Right lobe of liver (tissue), 6 donors: Measurements from ENCODE around the gene STOX2. TPM values are rescaled to one million over a fixed set of nuclear protein-coding genes. Genes with fewer than 3 reads are reported as not detected.
"Not testable (repeated sequence)": the region's sequence is repeated elsewhere in the genome, so short reads cannot be mapped to it uniquely, and the experiment has no call there.

Experiments used
- ATAC-seq, 4 donors: fragments of 200-7000 bp; cut with Tn5 transposase; one replicate each; pipeline ENCODE4 v1.9.1; 2020; ENCODE audit warnings: mild to moderate bottlenecking in 4 of 4, moderate library complexity in 4 of 4
- DNase-seq, 3 donors: peaks; one replicate each; pipeline ENCODE4 v3.0.0-alpha.2; 2020
- H3K27ac ChIP-seq, 3 donors: fragments of 200-600 bp; one replicate each; pipeline ENCODE4 v1.8.0; 2022
- H3K27me3 ChIP-seq, 2 donors: fragments of 200-600 bp; one replicate each; pipeline ENCODE4 v1.8.0; 2022
- H3K36me3 ChIP-seq, 4 donors: fragments of 200-600 bp; sonication (generic) in 1 of 4; one replicate each; pipeline versions ENCODE4 v1.5.1 to v1.8.0; 2017 to 2022; ENCODE audit warnings: control low read depth in 1 of 4
- H3K4me1 ChIP-seq, 4 donors: fragments of 200-600 bp; sonication (generic) in 1 of 4; one replicate each; pipeline versions ENCODE4 v1.5.1 to v1.8.0; 2017 to 2022; ENCODE audit warnings: control low read depth in 1 of 4
- H3K4me3 ChIP-seq, 3 donors: fragments of 200-600 bp; one replicate each; pipeline ENCODE4 v1.8.0; 2022
- H3K9me3 ChIP-seq, 4 donors: fragments of 200-600 bp; sonication (generic) in 1 of 4; one replicate each; pipeline versions ENCODE4 v1.5.1 to v1.8.0; 2017 to 2022; ENCODE audit warnings: control low read depth in 1 of 4
- CTCF ChIP-seq, 4 donors: fragments of 200-600 bp in 3 of 4; fragments of 450-650 bp in 1 of 4; IDR thresholded peaks; one replicate each; pipeline versions ENCODE4 v1.5.1 to v1.8.0; 2016 to 2022; ENCODE audit warnings: antibody characterized with exemption in 4 of 4, mild to moderate bottlenecking in 2 of 4
- POLR2A ChIP-seq: fragments of 450-650 bp; IDR thresholded peaks from one replicate; pipeline ENCODE4 v1.6.1; 2017; ENCODE audit warnings: antibody characterized with exemption, mild to moderate bottlenecking
- whole genome bisulfite sequencing: methylation state at CpG from one replicate; pipeline ENCODE4 v1.1.6; 2018; ENCODE audit warnings: low coverage, low lambda C conversion rate; ENCODE audit not compliant: insufficient coverage; ENCODE audit errors: missing lambda C conversion rate; 5-methylcytosine and 5-hydroxymethylcytosine counted together
- intact Hi-C, 2 donors: fragments of 100-400 bp; cut with DNase I; formaldehyde crosslinking; loops; one replicate each; pipeline versions ENCODE4 v1.11.2 to v1.14.1; 2022
- total RNA-seq, 6 experiments: library from RNA; depleted of rRNA in 2 of 6; stranded (reverse); fragments of >200 nt in 2 of 6; fragmentation: NEBNext Ultra II Directional in 3 of 6; extraction: Animal tissue kit (Norgen Biotek cat#: 25700) in 3 of 6; gene quantifications; one replicate each; pipeline versions ENCODE4 v1.1.0 to v1.2.4, GENCODE V29; 2016 to 2023
- donor health status: DM: no; HTN: yes; CAD: no.
- donor health status: DM: no; HTN: no; CAD: no.
- donor health status: DM: no; HTN: no; CAD: no.
- donor health status: DM: no; HTN: yes; CAD: no.
- donor health status: DM: no; HTN: yes; CAD: no.

Gene STOX2
- total RNA-seq, 6 experiments from 2014 or later: 1.9 to 5.1 (median 3.2) TPM

DNA sequence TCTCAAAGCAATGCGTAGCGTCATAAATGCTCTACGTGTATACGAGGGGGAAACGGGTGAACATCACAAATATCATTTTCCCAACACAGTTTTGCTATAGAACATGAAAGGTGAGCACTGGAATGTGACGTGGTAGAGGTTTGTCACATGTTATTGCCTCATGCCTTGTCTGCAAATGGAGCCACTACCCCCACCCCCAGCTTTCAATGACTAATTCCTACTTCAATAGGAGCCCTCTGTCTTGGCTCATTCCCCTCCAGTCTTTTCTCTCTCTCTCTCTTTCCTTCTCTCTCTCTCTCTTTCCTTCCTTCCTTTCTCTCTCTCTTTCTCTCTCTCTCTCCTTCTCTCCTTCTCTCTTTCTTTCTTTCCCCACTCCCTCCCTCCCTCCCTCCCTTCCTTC lies 127.0 kb downstream of the STOX2 start:
- Histone ChIP-seq H3K4me1 (no peaks in the 10 kb centered on the region), H3K27ac (no peak overlapping the region), H3K4me3 (no peak overlapping the region), H3K27me3 (no peaks in the 10 kb centered on the region), H3K9me3 (no peaks in the 10 kb centered on the region), H3K36me3 (no peaks in the 10 kb centered on the region)
- no peak for DNase-seq
- TF ChIP-seq CTCF (IDR thresholded peaks at IDR 0.05) (no peak), POLR2A (no peak)
- intact Hi-C loops: no loop called here
- ATAC-seq: no peak
- 91% methylated on average over 6 of the region's 6 CpGs for WGBS

DNA sequence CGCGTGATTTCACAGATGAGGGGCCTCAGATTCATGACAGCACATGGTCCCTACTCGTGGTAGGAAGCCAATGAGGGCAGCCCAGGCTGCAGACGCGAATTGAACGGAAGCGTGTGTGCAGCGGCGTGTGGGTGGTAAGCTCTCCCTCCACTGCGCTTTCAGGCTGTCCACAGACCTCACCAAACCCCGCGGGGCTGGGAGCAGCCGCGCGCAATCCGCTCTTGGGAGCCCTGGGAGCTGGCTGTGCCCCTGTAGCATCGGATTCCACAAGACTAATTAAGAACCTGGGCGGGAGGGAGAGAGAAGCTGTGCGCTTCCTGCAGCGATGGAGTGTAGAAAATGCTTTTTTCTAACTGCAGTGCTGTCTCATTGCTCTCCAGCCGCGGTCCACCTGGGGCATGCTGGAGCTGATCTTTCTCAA lies 134.9 kb downstream of the STOX2 start:
- Histone ChIP-seq H3K9me3 (no peaks in the 10 kb centered on the region), H3K27me3 (no peaks in the 10 kb centered on the region), H3K4me3 (peak overlapping the region in 2 of 3 donors; percentile 20 to 28), H3K36me3 (no peaks in the 10 kb centered on the region), H3K27ac (no peak overlapping the region), H3K4me1 (no peaks in the 10 kb centered on the region)
- ATAC-seq (peak; percentile 61 to 80 (median 71)), DNase-seq (no peak)
- TF ChIP-seq POLR2A (no peak), CTCF (IDR thresholded peaks at IDR 0.05) (no peak)
- intact Hi-C loops: no loop called here
- 12% methylated on average over 21 of the region's 22 CpGs for WGBS

- H3K9me3 ChIP-seq: peaks cover 0 to 5% (median 2%) of the 10 kb centered on the region in 4 donors
- H3K4me3 ChIP-seq: no peak overlapping the region
- H3K4me1 ChIP-seq: no peaks in the 10 kb centered on the region
- H3K27me3 ChIP-seq: no peaks in the 10 kb centered on the region
- H3K36me3 ChIP-seq: no peaks in the 10 kb centered on the region
- intact Hi-C loops: no loop called here
- H3K27ac ChIP-seq: no peak overlapping the region
- ATAC-seq (no peak), DNase-seq (no peak)
- 79% methylated on average over 10 of the region's 10 CpGs for WGBS
- TF ChIP-seq CTCF (IDR thresholded peaks at IDR 0.05) (no peak), POLR2A (no peak)
These were observed 136.0 kb downstream of the STOX2 start for GRCh38 chr4:184041156-184041555.

GRCh38 chr4:184046148-184046547 lies 141.0 kb downstream of the STOX2 start:
- ATAC-seq (no peak), DNase-seq (no peak)
- no peaks in the 10 kb centered on the region for H3K27me3 ChIP-seq
- intact Hi-C loops: no loop called here
- whole genome bisulfite sequencing: 38% methylated on average over 1 of the region's 1 CpG
- TF ChIP-seq CTCF (IDR thresholded peaks at IDR 0.05): no peak
- H3K4me1 ChIP-seq: no peaks in the 10 kb centered on the region
- H3K9me3 ChIP-seq: peaks cover 0 to 5% (median 2%) of the 10 kb centered on the region in 4 donors
- H3K36me3 ChIP-seq: no peaks in the 10 kb centered on the region
- no peak overlapping the region for H3K4me3 ChIP-seq
- no peak overlapping the region for H3K27ac ChIP-seq

DNA sequence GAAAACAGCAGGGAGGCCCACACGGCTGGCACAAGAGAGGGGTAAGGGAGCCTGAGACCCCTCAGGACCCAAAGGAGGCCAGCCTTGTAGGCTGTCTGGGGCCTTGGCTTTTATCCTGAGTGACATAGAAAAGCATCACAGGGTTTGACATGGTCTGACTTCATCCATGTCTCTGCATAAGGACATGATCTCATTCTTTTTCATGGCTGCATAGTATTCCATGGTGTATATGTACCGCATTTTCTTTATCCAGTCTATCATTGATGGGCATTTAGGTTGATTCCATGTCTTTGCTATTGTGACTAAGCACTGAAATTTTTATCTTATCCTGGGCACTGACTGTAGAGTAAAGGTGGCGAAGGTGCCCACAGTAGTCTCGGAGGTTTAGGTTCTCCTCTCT lies 146.2 kb downstream of the STOX2 start:
- DNase-seq, H3K36me3 ChIP-seq, H3K4me3 ChIP-seq, H3K27ac ChIP-seq, H3K9me3 ChIP-seq, H3K27me3 ChIP-seq, H3K4me1 ChIP-seq, ATAC-seq, intact Hi-C loops: not testable (repeated sequence)
- WGBS: 95% methylated on average over 3 of the region's 4 CpGs
